ENCODE measurements around the gene DYNLRB1.
A peak's percentile ranks its signal among the peaks of the same experiment; 100 is the strongest.

DYNLRB1 gene

DNA sequence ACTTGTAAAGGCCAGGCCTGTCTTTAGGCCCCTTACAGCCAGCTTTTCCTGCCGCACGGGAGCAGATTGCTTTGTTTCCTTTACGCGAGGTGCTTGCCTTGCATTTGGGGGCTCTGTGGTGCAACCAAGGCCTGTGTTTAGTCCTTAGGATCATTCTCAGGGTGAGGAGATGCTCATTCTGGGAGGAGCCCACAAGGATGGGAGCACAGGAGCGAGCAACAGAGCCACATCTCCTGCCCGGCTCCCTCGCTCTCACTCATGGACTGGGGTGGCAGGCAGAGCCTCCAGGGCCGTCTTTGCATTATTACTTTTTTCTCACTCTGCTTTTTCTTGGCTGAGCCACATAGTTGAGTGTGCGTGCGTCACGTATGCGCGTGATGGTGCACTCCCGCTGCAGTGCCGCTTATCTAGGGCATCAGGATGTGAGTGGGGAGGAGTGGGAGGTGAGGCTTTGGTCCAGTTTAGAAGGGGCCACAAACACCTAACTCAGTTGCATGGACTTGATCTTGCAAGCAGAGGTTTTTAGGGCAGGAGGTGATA, 19.1 kb downstream of the DYNLRB1 start:
- no peaks in the 10 kb centered on the region for H3F3A ChIP-seq (ENCODE audit: control insufficient read depth, insufficient read depth)
- H4K20me1 ChIP-seq (ENCODE audit: control insufficient read depth, insufficient read depth, low read depth, low read length): no peaks in the 10 kb centered on the region
- H3K36me3 ChIP-seq (ENCODE audit: control insufficient read depth, low read length): peaks cover 47% of the 10 kb centered on the region

DNA sequence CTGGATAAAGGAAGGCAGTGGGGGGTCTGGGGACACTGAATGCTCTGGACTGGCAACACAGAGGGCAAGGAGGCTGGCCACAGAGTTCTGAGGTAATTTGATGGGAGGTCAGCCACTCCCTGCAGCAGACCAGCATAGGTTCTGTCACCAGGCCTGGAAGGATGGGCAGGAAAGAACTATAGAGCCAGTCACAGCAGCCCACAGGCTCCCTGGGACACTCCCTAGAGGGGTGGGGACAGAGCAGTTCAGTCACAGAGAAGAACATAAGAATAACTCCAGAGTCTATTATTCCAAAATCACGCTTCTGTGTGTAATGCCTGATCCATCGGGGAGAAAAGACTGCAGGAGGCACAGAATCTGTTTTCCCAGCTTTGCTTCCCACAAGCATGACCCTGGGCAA, 19.6 kb downstream of the DYNLRB1 start:
- no peaks in the 10 kb centered on the region for H3K27me3 ChIP-seq (ENCODE audit: control insufficient read depth, low read length)
- H3K9me3 ChIP-seq (ENCODE audit: control insufficient read depth, insufficient read depth, low read length): no peaks in the 10 kb centered on the region
- peaks cover 46% of the 10 kb centered on the region for H3K36me3 ChIP-seq (ENCODE audit: control insufficient read depth, low read length)
- no peak for TF ChIP-seq EZH2phosphoT487 (IDR thresholded peaks at IDR 0.05; ENCODE audit: borderline replicate concordance, low read length)
- TF ChIP-seq, protein P1, sequence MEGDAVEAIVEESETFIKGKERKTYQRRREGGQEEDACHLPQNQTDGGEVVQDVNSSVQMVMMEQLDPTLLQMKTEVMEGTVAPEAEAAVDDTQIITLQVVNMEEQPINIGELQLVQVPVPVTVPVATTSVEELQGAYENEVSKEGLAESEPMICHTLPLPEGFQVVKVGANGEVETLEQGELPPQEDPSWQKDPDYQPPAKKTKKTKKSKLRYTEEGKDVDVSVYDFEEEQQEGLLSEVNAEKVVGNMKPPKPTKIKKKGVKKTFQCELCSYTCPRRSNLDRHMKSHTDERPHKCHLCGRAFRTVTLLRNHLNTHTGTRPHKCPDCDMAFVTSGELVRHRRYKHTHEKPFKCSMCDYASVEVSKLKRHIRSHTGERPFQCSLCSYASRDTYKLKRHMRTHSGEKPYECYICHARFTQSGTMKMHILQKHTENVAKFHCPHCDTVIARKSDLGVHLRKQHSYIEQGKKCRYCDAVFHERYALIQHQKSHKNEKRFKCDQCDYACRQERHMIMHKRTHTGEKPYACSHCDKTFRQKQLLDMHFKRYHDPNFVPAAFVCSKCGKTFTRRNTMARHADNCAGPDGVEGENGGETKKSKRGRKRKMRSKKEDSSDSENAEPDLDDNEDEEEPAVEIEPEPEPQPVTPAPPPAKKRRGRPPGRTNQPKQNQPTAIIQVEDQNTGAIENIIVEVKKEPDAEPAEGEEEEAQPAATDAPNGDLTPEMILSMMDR (IDR thresholded peaks at IDR 0.05; ENCODE audit: low read depth, low read length, poor library complexity, severe bottlenecking): no peak
- no peak overlapping the region for H3K4me3 ChIP-seq (ENCODE audit: low read length)
- no peaks in the 10 kb centered on the region for H3F3A ChIP-seq (ENCODE audit: control insufficient read depth, insufficient read depth)
- no peak overlapping the region for H3K27ac ChIP-seq (ENCODE audit: low read depth, low read length)
- H3K9me2 ChIP-seq (replicated peaks; ENCODE audit: control insufficient read depth, low read length): no peaks in the 10 kb centered on the region
- H3K79me2 ChIP-seq (ENCODE audit: control insufficient read depth, low read length): no peaks in the 10 kb centered on the region
- H3K4me1 ChIP-seq (ENCODE audit: control insufficient read depth, low read length): no peaks in the 10 kb centered on the region
- no peaks in the 10 kb centered on the region for H4K20me1 ChIP-seq (ENCODE audit: control insufficient read depth, insufficient read depth, low read depth, low read length)
- H3K4me2 ChIP-seq (ENCODE audit: low read length): no peak overlapping the region

More for the DNA sequence above, 19.1 kb downstream of the DYNLRB1 start:
- no peak overlapping the region for H3K4me2 ChIP-seq (ENCODE audit: low read length)
- H3K4me3 ChIP-seq (ENCODE audit: low read length): no peak overlapping the region
- no peak overlapping the region for H3K27ac ChIP-seq (ENCODE audit: low read depth, low read length)
- H3K9me2 ChIP-seq (replicated peaks; ENCODE audit: control insufficient read depth, low read length): no peaks in the 10 kb centered on the region
- H3K4me1 ChIP-seq (ENCODE audit: control insufficient read depth, low read length): no peaks in the 10 kb centered on the region
- H3K79me2 ChIP-seq (ENCODE audit: control insufficient read depth, low read length): no peaks in the 10 kb centered on the region
- H3K27me3 ChIP-seq (ENCODE audit: control insufficient read depth, low read length): no peaks in the 10 kb centered on the region
- TF ChIP-seq, protein P1 (IDR thresholded peaks at IDR 0.05; ENCODE audit: low read depth, low read length, poor library complexity, severe bottlenecking): no peak
- no peak for TF ChIP-seq EZH2phosphoT487 (IDR thresholded peaks at IDR 0.05; ENCODE audit: borderline replicate concordance, low read length)
- no peaks in the 10 kb centered on the region for H3K9me3 ChIP-seq (ENCODE audit: control insufficient read depth, insufficient read depth, low read length)

DNA sequence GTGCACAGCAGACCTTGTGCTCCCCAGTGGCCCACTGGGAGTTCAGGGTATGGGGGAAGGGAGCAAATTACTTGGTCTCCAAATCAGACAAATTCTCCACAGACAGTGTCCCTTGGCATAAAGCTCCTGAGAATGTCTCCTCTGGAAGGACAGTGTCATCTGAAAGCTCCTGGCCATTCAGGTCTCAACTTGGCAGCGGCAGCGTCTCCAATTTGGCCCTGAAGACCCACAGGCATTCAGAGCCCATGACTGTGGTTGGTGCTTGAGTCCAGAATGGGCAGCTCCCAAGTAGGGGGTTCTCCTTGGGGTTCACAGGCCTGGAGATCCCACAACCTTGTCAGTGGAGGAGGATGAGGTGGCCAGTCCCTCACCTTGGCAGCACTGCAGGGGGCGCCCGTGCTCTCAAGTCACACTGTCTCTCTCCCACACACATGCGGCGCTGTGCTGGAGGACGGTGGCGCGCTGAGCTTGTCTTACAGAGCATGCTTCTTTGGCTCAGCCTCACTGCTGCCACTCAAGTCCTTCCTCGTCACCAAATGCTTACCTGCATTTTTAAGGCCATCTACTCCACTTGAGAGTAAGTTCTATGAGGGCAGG, 20.7 kb downstream of the DYNLRB1 start:
- Histone ChIP-seq H3K27me3 (ENCODE audit: control insufficient read depth, low read length) (no peaks in the 10 kb centered on the region), H3F3A (ENCODE audit: control insufficient read depth, insufficient read depth) (no peaks in the 10 kb centered on the region), H3K4me2 (ENCODE audit: low read length) (no peak overlapping the region), H3K9me2 (replicated peaks; ENCODE audit: control insufficient read depth, low read length) (no peaks in the 10 kb centered on the region), H3K9me3 (ENCODE audit: control insufficient read depth, insufficient read depth, low read length) (no peaks in the 10 kb centered on the region), H3K36me3 (ENCODE audit: control insufficient read depth, low read length) (peaks cover 47% of the 10 kb centered on the region), H3K4me1 (ENCODE audit: control insufficient read depth, low read length) (no peaks in the 10 kb centered on the region), H3K27ac (ENCODE audit: low read depth, low read length) (no peak overlapping the region), H4K20me1 (ENCODE audit: control insufficient read depth, insufficient read depth, low read depth, low read length) (no peaks in the 10 kb centered on the region), H3K79me2 (ENCODE audit: control insufficient read depth, low read length) (no peaks in the 10 kb centered on the region), H3K4me3 (ENCODE audit: low read length) (no peak overlapping the region)
- no peak for TF ChIP-seq EZH2phosphoT487 (IDR thresholded peaks at IDR 0.05; ENCODE audit: borderline replicate concordance, low read length)
- TF ChIP-seq, protein P1 (IDR thresholded peaks at IDR 0.05; ENCODE audit: low read depth, low read length, poor library complexity, severe bottlenecking): peak; percentile 70
